ENCODE data around the gene SLC5A5.
A peak's percentile ranks its signal among the peaks of the same experiment; 100 is the strongest.

SLC5A5 gene

DNA sequence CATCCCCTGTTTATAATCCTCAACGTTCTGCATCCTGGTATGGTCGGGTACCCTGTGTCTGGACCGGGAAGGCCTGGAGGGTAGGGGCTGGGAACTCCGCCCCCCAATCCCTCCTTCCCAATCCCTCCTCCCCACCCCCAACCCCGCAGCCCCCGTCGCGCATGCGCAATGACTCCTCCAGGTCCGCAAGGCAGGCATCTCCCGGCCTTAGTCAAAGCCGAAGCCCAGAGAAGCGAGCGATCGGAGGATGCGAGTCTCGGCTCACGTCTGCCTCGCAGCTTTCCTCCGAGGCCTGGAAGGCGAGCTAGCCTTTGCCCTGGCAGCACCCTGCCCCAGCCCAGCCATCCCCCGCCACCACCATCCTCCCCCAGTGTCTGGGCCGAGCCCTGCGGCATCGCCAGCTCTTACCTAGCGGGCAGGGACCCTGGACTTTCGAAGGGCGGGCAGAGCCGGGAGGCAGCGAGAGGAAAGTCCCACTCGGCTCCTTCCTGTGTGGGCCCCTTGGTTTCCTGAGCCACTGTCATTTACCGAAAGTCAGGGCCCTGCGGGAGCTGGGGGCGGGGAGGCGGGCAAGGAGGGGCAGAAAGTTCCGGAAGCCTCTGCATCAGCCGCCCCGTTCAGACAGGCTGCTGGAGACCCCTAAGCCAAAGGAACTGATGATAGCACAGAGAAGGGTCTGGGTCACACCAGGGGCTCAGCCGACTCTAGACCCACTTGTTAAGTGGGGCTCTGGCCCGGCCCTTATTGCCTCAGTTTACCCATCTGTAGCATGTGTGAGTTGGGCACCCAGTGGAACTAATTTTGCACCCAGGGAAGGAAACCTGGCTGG, 24.0 kb upstream of the SLC5A5 start, which contains the start of gene JAK3:
Gene JAK3 (minus strand): TSS at position 445 of the 829 bp plus-strand sequence. CDS start 3,565 bp downstream, outside the sequence.
- no peak for FAIRE-seq

DNA sequence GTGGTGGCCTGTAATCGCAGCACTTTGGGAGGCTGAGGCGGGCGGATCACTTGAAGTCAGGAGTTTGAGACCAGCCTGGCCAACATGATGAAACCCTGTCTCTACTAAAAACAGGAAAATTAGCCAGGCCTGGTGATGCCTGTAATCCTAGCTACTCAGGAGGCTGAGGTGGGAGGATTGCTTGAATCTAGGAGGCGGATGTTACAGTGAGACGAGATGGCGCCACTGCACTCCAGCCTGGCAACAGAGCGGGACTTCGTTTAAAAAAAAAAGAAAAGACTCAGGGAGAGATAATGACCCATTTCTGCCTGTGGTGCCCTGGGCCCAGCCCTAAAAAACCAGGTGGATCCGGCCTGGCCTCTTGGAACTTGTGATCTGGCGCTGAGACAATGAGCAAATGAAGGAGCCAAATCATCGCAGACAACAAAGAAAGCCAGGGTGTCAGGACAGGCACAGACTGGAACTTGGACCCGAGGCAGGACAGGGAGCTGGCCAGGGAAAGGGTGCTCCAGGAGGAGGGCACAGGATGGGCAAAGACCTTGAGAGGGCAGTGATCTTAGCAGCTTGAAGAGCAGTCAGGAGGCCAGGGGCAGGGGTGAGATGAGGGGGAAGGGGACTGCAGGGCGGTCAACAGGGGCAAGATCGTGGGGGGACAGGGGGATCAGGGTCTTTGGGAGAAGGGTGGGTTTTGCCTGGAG, 23.0 kb upstream of the SLC5A5 start:
- FAIRE-seq = no peak

DNA sequence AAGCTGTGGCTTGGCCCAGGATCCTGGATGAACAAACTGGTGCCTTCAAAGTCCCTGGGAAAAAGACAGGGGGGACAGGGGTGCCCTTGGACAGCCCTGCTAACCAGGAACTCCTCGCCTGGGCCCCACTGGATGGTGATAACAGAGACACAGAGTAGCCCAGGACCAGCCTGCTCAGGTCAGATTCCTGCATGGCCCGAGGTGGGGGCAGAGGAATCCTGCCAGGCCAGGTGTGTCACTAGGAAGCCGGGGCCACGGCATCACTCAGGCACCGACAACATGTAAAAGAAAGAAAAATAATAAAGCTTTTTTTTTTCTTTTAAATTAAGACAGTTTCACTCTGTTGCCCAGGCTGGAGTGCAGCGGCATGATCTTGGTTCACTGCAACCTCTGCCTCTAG, 17.7 kb upstream of the SLC5A5 start:
- FAIRE-seq = no peak

DNA sequence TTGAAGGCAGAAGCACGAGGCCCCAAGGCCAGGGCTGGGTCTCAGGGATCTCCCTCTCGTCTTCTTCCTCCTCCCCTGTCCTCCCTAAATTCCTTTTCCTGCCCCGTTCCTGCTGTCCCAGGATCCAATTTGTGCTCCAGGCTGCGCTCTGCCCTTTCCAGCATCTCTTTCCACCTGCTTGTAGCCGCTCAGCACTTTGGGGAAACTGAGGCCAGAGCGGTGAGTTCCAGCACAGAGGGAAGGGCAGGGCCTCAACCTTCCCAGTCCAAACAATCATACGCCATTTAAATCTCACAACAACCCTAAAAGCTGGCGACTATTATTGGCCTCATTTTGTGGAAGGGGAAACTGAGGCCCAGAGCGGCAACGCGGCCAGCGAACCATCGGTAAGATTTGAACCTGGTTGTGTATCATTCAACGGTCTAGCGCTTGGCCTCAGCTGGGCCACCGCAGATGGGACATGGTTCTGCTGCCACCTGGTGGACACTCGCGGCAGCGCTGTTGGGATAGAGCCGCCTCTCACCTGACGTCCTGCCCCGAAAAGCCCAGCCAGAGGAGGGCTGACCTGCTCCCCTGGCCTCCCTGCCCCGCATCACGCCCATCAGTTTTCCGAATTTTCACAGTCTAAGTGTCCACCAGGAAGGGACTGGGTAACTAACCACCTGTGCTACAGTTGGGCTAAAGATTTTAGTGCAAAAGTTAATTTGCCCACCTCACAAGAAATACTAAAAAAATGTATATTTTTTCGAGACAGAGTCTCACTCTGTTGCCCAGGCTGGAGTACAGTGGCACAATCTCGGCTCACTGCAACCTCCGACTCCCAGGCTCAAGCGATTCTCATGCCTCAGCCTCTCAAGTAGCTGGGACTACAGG, 16.2 kb upstream of the SLC5A5 start:
- FAIRE-seq = no peak

DNA sequence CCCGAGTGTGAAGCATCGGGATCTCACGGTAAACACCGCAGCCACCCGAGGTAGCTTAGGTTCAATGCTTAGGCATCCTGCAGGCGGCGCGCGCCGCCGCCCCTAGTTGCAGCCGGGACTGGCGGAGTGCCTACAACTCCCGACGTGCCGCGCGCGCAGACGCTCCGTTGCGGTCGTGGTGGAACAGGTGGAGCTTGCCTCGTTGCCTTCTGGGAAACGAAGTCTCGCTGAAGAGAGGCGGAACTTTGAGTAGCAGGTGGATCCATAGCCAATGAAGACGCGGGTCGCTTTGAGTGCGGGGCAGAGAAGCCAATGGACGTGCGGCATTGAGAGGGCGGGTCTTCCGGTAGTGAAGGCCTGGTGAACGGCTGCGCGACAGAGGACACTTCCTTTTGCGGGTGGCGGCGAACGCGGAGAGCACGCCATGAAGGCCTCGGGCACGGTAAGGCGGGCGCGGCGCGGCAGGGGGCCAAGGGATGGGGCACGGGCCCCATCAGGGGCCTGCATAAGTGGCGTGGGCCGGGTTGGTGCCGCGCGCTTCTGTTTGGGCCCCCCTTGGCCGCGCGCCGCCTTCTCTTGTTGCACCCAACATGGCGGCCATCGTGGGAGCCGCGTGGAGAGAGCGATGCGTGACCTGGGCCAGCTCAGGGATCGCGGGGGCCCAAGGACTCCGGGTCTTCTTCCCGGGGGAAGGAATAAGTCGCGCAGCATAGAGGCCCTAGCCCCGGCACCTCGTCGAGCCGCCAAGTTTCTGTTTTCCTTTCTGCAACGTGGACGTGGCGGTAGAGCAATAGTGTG, 12.0 kb upstream of the SLC5A5 start, which contains the start of gene RPL18A:
Gene RPL18A (plus strand): TSS at position 378 of the 798 bp plus-strand sequence. CDS start 47 bp downstream, at position 425.
- peak; percentile 80 for FAIRE-seq

DNA sequence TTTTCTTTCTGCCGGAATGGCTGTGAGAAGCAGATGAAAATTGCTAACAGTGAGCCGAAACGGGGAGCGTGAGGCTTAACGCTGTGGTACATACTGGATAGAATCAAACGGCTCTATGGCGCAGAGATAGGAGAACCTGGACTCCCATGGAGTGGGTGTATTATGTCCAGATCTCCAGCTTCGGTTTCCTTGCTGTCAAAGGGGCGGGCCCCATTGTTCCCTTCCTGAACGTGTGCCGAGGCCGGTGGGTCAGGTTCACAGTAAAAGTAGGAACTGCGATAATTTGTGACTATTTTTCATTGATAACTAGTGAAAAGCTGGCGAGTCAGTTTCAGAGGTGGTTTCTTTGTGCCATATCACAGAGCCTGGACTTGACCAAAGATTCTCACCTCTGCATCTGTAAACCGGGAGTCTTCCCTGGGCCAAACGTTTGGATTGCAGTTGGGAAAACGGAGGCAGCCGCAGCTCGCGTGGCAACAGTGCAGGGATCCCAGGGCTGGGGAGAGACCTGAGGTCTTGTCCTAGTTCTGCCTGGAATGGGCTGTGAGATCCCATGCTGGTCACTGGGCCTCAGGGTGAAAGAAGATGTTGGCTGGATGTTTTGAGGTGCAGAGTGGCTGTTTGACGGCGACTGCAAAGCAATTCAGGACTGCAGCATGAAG, 11.3 kb upstream of the SLC5A5 start:
- no peak for FAIRE-seq

DNA sequence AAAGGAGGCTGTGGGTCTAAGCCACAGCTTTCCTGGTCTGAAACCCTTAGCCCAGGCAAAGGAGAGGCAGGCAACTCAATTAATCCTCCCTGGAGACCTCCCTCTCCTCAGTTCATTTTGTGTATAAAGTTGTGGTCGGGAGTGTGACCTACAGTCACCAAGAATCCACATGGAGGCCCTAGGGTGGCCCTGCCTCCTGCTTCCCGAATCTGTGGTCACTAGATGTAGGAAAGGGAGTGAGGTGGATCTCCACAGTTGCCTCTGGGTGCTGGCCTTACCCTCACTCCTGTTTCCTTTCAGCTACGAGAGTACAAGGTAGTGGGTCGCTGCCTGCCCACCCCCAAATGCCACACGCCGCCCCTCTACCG, 10.8 kb upstream of the SLC5A5 start:
- FAIRE-seq = no peak

DNA sequence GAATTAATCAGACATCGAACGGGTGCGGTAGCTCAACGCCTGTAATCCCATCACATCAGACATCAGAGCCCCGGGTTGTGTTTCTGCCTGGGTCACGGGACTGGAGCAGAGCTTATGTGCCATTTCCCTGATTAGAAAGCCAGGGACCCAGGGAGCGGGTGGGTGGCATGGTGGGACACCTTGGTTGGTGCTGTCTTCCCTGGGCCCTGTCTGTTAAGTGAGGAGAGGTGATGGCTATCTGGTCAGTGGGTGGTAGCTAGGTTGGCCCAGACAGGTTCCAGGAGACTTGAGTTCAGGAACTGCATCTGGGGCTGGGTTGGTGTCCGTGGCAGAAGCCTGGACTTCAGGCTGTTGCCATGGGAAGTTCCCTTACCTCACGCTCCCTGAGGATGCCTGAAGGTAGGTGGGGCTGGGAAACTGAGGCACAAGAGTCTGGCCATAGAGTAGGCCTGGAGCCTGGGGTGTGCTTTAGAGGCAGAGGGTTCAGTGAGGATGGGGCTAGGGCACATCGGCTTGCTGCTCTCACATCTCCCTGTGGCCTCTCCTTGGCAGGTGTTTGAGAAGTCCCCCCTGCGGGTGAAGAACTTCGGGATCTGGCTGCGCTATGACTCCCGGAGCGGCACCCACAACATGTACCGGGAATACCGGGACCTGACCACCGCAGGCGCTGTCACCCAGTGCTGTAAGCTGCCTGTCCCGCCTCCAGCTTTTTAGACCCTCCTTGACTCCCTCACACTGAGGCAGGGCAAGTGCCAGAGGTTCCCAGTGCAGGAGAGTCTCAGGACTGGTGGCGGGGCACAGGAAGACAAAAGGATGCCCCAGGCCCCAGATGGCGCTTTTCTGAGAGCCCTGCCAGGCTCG, 10.0 kb upstream of the SLC5A5 start:
- FAIRE-seq = no peak

DNA sequence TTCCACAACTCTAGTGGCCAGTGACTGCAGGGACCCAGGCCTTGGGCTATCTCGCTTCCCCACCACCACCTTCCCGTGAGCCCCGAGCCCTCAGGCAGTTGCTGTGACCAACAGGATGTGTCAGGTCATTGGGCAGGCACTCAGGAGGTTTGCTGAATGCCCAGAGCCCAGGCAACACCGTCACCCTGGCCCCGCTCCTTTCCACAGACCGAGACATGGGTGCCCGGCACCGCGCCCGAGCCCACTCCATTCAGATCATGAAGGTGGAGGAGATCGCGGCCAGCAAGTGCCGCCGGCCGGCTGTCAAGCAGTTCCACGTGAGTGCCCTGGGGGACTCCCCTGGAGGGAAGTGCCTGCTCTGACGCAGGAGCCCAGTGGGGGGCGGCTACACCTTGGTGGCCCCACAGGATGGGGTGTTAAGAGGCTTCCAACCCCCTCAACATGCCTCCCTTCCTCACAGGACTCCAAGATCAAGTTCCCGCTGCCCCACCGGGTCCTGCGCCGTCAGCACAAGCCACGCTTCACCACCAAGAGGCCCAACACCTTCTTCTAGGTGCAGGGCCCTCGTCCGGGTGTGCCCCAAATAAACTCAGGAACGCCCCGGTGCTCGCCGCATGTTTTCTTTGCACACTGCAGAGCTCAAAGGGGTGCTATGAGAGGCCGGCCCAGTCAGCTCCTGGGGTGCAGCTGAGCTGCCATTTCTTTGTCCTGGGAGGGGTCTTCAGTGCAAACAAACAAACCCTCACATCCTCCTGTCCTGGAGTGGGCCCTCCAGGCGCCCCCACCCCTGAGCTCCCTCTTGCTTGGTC, 8.8 kb upstream of the SLC5A5 start:
- no peak for FAIRE-seq

DNA sequence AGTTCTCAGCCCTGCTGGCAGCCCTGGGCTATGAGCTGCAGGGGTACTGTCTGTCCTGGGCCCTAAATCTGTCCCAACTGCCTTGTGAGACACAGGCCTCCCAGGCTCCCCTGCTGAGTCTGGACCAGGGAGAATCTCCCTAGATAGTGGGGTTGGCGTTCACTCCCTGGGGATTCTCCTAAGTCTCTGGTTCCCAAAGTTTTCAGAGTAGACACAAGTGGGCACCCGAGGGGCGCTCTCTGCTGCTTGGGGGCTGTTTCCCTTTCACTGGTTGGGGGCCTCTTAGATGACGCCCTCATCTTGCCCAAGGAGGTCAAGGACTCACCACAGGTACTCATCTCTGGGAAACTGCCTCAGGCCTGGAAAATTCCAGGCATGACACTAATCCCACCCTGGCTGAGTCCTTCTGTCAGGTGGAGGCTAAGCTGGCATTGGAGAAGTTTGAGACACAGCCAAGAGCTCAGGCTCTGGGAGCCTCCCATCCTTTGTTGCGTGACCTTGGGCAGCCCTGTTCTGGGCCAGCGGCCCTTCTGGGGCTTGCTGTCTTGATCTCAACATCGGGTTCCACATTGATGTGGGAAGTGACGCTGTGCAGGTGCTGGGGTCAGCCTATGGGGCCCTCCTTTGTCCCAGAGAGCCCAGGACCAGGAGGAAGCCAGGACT, 8.1 kb upstream of the SLC5A5 start:
- no peak for FAIRE-seq

DNA sequence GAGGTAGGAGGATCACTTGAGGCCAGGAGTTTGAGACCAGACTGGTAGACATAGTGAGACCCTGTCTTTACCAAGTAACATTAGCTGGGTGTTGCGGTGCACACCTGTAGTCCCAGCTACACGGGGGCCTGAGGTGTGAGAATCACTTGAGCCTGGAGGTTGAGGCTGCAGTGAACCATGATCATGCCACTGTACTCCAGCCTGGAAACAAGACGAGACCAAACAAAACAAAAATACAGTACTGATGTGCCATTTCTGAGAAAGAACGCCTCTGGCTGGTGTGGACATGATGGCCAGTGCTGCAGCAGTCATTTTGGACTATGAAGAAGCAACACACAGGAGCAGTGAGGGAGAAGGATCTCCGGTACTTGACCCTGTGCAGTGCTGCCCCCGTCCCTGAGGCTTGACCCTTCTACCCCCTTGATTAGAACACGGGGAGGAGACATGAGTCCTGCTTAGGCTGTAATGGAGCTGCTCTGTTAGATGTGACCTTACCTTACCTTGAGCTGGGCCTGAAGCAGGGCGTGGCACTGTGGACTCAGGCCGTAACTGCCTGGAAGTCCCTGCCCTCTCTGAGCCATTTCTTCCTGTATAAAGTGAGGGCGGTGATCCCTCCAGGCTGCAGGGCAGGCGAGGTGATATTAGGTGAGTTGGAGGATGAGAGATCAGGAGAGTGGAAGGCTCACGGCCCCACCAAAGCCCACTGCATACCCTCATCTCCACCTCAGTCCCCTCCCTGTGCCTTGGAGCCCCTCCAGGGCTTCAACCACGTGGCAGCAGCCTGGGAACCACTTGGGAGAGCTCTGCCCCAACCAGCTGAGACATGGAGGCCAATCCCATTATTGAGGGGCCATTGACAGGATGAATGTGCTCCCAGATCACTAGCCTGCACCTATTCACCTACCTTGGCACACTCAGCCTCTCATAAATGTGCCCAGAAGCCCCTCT, 6.1 kb upstream of the SLC5A5 start:
- FAIRE-seq = no peak

DNA sequence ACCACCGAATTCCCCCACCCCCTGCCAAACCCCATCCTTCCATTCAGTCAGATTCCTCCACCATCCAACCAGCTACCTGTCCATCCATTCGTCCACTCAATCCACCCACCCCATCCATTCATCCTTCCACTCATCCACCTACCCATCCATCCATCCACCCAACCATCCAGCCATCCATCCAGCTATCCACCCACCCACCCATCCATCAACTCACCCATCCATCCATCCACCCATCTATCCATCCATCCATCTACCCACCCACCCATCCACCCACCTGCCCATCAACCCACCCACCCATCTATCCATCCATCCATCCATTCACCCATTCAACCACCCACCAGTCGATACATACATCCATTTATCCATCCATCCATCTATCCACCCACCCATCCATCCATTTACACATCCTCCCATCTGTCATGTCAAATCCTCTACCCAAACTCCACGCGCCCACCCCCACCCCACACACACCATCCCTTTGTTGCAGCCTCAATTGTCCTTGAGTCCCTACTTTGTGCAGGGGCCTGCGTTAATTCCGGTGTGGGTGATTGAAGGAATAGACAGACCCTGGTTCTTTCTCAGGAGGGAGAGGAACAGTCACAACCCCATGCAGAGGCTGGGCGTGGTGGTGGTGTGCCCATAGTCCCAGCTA, 5.3 kb upstream of the SLC5A5 start:
- no peak for FAIRE-seq

DNA sequence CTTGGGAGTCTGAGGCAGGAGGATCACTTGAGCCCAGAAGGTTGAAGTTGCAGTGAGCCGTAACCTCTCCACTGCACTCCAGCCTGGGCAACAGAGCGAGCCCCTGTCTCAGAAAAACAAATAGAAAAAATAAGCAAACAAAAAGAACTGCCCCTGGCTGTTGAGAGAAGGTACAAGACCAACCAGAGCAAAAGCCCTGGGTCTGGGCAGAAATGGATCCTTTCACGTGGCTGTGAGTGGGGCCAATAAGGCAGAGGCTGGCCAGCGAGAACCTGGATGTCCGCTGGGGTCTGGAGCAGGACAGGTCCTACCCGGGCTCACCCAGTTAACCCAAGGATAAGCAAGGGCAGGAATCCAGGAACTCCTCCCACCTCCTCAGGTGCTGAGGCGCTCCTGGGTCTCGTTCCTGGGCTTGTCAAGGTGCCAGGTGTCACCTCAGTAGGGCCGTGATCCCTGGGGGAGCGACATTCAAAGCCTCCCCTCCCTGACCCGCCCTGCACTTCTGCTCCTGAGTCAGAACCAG, 4.7 kb upstream of the SLC5A5 start:
- FAIRE-seq = no peak

DNA sequence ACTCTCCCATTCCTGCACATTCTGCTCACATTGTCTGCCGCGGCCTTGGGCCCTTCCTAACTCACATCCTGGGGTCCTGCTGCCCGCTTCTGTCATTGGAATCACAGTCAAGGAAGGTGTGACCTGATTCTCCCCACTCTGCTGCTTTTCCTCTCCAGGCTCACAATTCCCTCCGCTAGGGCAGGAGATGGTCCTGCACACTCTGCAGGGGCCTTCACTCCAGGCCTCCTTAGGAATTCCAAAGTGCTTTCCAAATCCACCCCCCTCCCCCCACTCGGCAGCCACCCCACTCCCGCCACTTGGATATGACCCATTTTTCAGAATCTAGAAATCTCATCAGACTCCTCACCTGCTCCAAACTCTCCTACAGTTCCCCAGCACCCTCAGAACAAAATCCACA, 3.1 kb upstream of the SLC5A5 start:
- FAIRE-seq = no peak

DNA sequence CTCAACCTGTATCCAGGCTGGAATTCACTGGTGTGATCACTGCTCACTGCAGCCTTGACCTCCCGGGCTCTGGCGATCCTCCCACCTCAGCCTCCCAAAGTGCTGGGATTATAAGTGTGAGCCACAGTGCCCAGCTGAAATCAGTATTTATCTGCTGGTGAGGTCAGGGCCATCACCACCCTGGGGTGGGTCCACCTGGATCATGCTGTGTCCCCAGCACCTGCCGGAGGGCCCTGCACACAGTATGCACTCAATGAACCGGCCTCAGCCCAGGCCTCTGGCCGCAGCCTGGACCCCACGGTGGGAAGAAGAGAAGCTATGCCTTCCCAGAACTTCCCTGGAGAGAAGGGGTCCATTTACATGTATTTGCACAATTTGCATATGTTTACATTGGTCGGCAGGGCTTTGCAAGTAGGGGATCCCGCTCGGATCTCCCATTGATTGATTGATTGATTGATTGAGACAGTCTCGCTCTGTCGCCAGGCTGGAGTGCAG, 2.6 kb upstream of the SLC5A5 start:
- FAIRE-seq = no peak

DNA sequence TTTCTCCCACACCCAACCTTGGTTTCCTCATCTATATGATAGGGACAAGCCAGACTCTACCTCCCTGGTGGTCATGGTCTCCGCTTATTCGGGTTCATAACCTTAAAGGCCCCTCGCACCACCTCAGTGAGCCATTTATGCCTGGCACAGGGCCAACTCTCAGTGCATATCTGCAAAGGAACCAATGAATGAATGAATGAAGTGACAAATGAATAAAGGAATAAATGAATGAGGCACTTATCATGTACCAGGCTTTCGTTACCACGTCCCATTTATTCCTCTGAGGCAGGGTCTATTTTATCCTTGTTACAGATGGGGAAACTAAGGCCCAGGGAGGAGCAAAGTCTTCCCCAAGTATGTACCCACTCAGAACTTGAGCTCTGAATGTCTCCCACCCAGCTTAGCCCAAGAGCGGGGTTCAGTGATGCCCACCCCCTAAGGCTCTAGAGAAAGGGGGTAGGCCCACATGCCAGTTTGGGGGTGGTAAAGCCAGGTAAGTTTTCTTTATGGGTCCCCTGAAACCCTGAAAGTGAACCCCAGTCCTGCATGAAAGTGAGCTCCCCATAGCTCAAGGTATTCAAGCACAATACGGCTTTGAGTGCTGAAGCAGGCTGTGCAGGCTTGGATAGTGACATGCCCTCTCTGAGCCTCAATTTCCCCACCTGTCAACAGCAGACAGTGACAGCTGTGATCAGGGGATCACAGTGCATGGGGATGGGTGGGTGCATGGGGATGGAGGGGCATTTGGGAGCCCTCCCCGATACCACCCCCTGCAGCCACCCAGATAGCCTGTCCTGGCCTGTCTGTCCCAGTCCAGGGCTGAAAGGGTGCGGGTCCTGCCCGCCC, 490 bp upstream of the SLC5A5 start:
- no peak for FAIRE-seq
